Skeletal muscle tissue (tissue), 5 donors: ENCODE measurements around the gene NCOA6. TPM values are rescaled to one million over a fixed set of nuclear protein-coding genes. Genes with fewer than 3 reads are reported as not detected.

Experiments used
- H3K27ac ChIP-seq: one replicate; pipeline ENCODE4 v1.7.0; 2013; ENCODE audit warnings: mild to moderate bottlenecking, low read depth, low read length, inconsistent platforms
- H3K27me3 ChIP-seq, 3 donors: one replicate each; pipeline ENCODE4 v1.7.0; 2013; ENCODE audit warnings: low read length in 3 of 3; ENCODE audit not compliant: control insufficient read depth in 3 of 3, insufficient read depth in 3 of 3
- H3K36me3 ChIP-seq, 3 donors: one replicate each; pipeline ENCODE4 v1.7.0; 2013; ENCODE audit warnings: low read length in 3 of 3; ENCODE audit not compliant: control insufficient read depth in 3 of 3, insufficient read depth in 3 of 3
- H3K4me1 ChIP-seq, 3 donors: one replicate each; pipeline ENCODE4 v1.7.0; 2013; ENCODE audit warnings: low read length in 3 of 3, mild to moderate bottlenecking in 3 of 3; ENCODE audit not compliant: control insufficient read depth in 3 of 3, insufficient read depth in 3 of 3
- H3K4me3 ChIP-seq, 3 donors: one replicate each; pipeline ENCODE4 v1.7.0; 2013; ENCODE audit warnings: low read length in 3 of 3
- H3K9ac ChIP-seq, 3 donors: one replicate each; pipeline ENCODE4 v1.7.0; 2013; ENCODE audit warnings: low read length in 3 of 3, mild to moderate bottlenecking in 3 of 3, moderate library complexity in 2 of 3, low read depth in 1 of 3
- H3K9me3 ChIP-seq, 3 donors: one replicate each; pipeline ENCODE4 v1.7.0; 2013; ENCODE audit warnings: low read length in 3 of 3; ENCODE audit not compliant: control insufficient read depth in 3 of 3
- small RNA-seq: library from RNA; depleted of rRNA; stranded (forward); fragments of <200 nt; gene quantifications from one replicate; pipeline ENCODE3, GENCODE V24; 2014
- total RNA-seq: library from RNA; depleted of rRNA; stranded (reverse); fragments of >200 nt; gene quantifications from one replicate; pipeline ENCODE4 v1.2.3, GENCODE V29; 2014
- donor health status: Osteomylitis.

NCOA6 gene
- total RNA-seq, 1 donor from 2014 or later, result 14.6 TPM

DNA sequence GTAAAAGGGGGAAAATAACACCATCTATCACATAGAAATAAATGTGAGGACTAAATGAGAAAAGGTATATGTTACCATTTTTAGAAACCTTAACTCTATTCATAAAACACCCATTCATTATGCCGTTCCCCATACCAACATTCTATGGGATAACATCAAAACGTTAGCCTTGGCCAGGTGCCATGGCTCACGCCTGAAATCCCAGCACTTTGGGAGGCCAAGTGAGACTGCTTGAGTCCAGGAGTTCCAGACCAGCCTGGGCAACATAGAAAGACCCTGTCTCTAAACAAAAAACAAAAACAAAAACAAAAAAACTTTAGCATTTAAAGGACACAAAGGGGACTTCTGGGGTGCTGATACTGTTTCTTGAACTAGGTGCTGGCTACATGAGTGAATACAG, 149.9 kb downstream of the NCOA6 start:
- Histone ChIP-seq H3K4me1 (peaks cover 6 to 7% (median 6%) of the 10 kb centered on the region in 3 donors), H3K9ac (no peak overlapping the region), H3K4me3 (no peak overlapping the region), H3K9me3 (no peaks in the 10 kb centered on the region), H3K36me3 (no peaks in the 10 kb centered on the region), H3K27ac (no peak overlapping the region), H3K27me3 (no peaks in the 10 kb centered on the region)

DNA sequence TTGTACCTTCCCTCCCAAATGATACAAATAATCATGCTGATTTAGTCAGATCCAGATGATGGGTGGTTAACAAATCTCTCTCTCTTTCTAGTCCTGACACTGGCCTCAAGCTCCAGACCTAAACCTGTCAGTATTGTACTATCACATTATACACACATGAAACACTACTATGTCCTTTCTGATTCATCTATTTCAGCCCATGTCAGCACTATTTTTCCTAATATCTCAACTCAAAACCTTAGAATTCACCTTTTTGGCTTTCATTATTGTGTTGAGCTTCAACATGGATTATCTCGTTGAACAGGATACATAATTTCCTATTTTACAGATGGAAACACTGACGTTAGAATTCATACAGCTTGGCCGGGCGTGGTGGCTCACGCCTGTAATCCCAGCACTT, 152.0 kb downstream of the NCOA6 start:
- Histone ChIP-seq H3K9ac (no peak overlapping the region), H3K27me3 (no peaks in the 10 kb centered on the region), H3K9me3 (no peaks in the 10 kb centered on the region), H3K36me3 (no peaks in the 10 kb centered on the region), H3K27ac (no peak overlapping the region), H3K4me1 (peaks cover 6 to 7% (median 6%) of the 10 kb centered on the region in 3 donors), H3K4me3 (no peak overlapping the region)

DNA sequence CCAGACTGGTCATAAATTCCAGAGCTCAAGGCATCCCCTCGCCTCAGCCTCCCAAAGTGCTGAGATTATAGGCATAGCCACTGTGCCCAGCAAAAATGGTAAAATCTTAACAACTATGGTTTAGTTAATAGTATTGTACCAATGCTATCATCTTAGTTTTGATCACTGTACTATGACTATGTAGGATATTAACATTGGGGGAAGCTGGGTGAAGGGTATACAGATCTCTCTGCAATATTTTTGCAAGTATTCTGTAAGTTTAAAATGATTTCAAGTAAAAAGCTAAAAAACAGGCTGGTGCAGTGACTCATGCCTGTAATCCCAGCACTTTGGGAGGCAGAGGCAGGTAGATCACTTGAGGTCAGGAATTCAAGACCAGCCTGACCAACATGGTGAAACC, 156.4 kb downstream of the NCOA6 start:
- no peaks in the 10 kb centered on the region for H3K27me3 ChIP-seq
- no peaks in the 10 kb centered on the region for H3K4me1 ChIP-seq
- H3K9ac ChIP-seq, result no peak overlapping the region
- H3K36me3 ChIP-seq, result no peaks in the 10 kb centered on the region
- H3K9me3 ChIP-seq, result no peaks in the 10 kb centered on the region
- no peak overlapping the region for H3K4me3 ChIP-seq
- no peak overlapping the region for H3K27ac ChIP-seq

Small RNAs within 50 kb of the gene (small RNA-seq; reads per million reads assigned to genes)
- not detected for gene AL118520.1

Other genes starting within 250 kb of the NCOA6 start
- 11.0 TPM for gene PIGU, start 148.6 kb downstream of the NCOA6 start, total RNA-seq
- gene TP53INP2, start 121.3 kb downstream of the NCOA6 start, total RNA-seq, result 1.0 TPM
- gene GGT7, start 47.2 kb upstream of the NCOA6 start, total RNA-seq, result 2.6 TPM
- gene ACSS2, start 51.0 kb upstream of the NCOA6 start, total RNA-seq, result 71.0 TPM
- gene GSS, start 130.2 kb upstream of the NCOA6 start, total RNA-seq, result 18.3 TPM
- 19.3 TPM for gene MYH7B, start 130.2 kb upstream of the NCOA6 start, total RNA-seq